Esophagus muscularis mucosa (tissue), 4 donors: Measurements from ENCODE around the gene SEMA5B. TPM values are rescaled to one million over a fixed set of nuclear protein-coding genes. Genes with fewer than 3 reads are reported as not detected.

Experiments
- DNase-seq: peaks from one replicate; pipeline ENCODE4 v3.0.0-alpha.2; 2017; ENCODE audit errors: extremely low spot score
- H3K27ac ChIP-seq, 4 donors: fragments of 200-600 bp; sonication (generic); replicated peaks in 1 of 4; 1 replicate in 3 of 4; 2 replicates in 1 of 4; pipeline ENCODE4 v1.5.1; 2016 to 2019; ENCODE audit warnings: mild to moderate bottlenecking in 1 of 4
- H3K27me3 ChIP-seq, 4 donors: fragments of 200-600 bp; sonication (generic); one replicate each; pipeline versions ENCODE4 v1.5.1 to v1.6.0; 2016 to 2019
- H3K36me3 ChIP-seq, 4 donors: fragments of 200-600 bp; sonication (generic); one replicate each; pipeline ENCODE4 v1.5.1; 2016 to 2019
- H3K4me1 ChIP-seq, 4 donors: fragments of 200-600 bp; sonication (generic); one replicate each; pipeline ENCODE4 v1.5.1; 2016 to 2019
- H3K4me3 ChIP-seq, 4 donors: fragments of 200-600 bp; sonication (generic); 1 replicate in 2 of 4; 2 replicates in 2 of 4; pipeline ENCODE4 v1.5.1; 2016 to 2019; ENCODE audit warnings: mild to moderate bottlenecking in 4 of 4, moderate library complexity in 1 of 4
- H3K9me3 ChIP-seq, 4 donors: fragments of 200-600 bp; sonication (generic); 1 replicate in 3 of 4; 2 replicates in 1 of 4; pipeline ENCODE4 v1.5.1; 2016 to 2019
- CTCF ChIP-seq, 3 experiments: fragments of 200-600 bp in 2 of 3; fragments of 450-650 bp in 1 of 3; sonication (generic) in 2 of 3; IDR thresholded peaks; one replicate each; pipeline ENCODE4 v1.5.1; 2017 to 2019; ENCODE audit warnings: antibody characterized with exemption in 3 of 3, mild to moderate bottlenecking in 2 of 3, moderate library complexity in 1 of 3
- EP300 ChIP-seq: sonication (generic); formaldehyde crosslinking; IDR thresholded peaks from one replicate; pipeline ENCODE4 v1.6.1; 2017; ENCODE audit warnings: antibody characterized with exemption
- POLR2A ChIP-seq: fragments of 450-650 bp; IDR thresholded peaks from one replicate; pipeline ENCODE4 v1.6.1; 2017; ENCODE audit warnings: antibody characterized with exemption, moderate library complexity, mild to moderate bottlenecking, low read depth
- POLR2AphosphoS5 ChIP-seq, 2 donors: sonication (generic); formaldehyde crosslinking; IDR thresholded peaks; one replicate each; pipeline ENCODE4 v1.6.1; 2017; ENCODE audit warnings: antibody characterized with exemption in 2 of 2
- WGBS: methylation state at CpG from one replicate; pipeline ENCODE4 v1.1.5; 2018; 5-methylcytosine and 5-hydroxymethylcytosine counted together
- intact Hi-C: fragments of 100-400 bp; cut with DNase I; formaldehyde crosslinking; loops from one replicate; pipeline ENCODE4 v1.15.1; 2023
- total RNA-seq, 4 donors: library from RNA; depleted of rRNA; stranded (reverse); fragments of >200 nt; gene quantifications; one replicate each; pipeline versions ENCODE4 v1.1.0 to v1.2.1, GENCODE V29; 2016

SEMA5B gene
- total RNA-seq, 4 donors from 2014 or later = under 0.01 to 1.6 (median 0.34) TPM

- H3K36me3 ChIP-seq = no peaks in the 10 kb centered on the region
- WGBS = 71% methylated on average over 16 of the region's 17 CpGs
- TF ChIP-seq POLR2AphosphoS5 (IDR thresholded peaks at IDR 0.05) = no peak
- no peak for TF ChIP-seq POLR2A
Measured at GRCh38 chr3:122893754-122894668, 133.6 kb downstream of the SEMA5B start.

GRCh38 chr3:122893282-122893681 lies 134.3 kb downstream of the SEMA5B start:
- Histone ChIP-seq H3K9me3 (no peaks in the 10 kb centered on the region), H3K4me1 (peaks cover 8 to 29% (median 22%) of the 10 kb centered on the region in 4 donors), H3K36me3 (no peaks in the 10 kb centered on the region), H3K27ac (no peak overlapping the region), H3K4me3 (no peak overlapping the region), H3K27me3 (no peaks in the 10 kb centered on the region)
- intact Hi-C loops = no loop called here
- no peak for TF ChIP-seq POLR2AphosphoS5 (IDR thresholded peaks at IDR 0.05)
- TF ChIP-seq EP300 = no peak
- no peak for DNase-seq
- WGBS = 92% methylated on average over 8 of the region's 8 CpGs

More at GRCh38 chr3:122893754-122894668, 133.6 kb downstream of the SEMA5B start:
- Histone ChIP-seq H3K4me3 (no peak overlapping the region), H3K4me1 (peaks cover 8 to 29% (median 22%) of the 10 kb centered on the region in 4 donors), H3K27me3 (peaks cover 0 to 4% (median 0%) of the 10 kb centered on the region in 4 donors), H3K9me3 (no peaks in the 10 kb centered on the region), H3K27ac (no peak overlapping the region)
- DNase-seq = no peak
- intact Hi-C loops = no loop called here

GRCh38 chr3:122892118-122892960 lies 135.2 kb downstream of the SEMA5B start:
- no peaks in the 10 kb centered on the region for H3K9me3 ChIP-seq
- no peak overlapping the region for H3K27ac ChIP-seq
- TF ChIP-seq POLR2AphosphoS5 (IDR thresholded peaks at IDR 0.05) (no peak), POLR2A (no peak), EP300 (no peak), CTCF (IDR thresholded peaks at IDR 0.05) (no peak)
- no peaks in the 10 kb centered on the region for H3K27me3 ChIP-seq
- H3K4me1 ChIP-seq = peaks cover 8 to 29% (median 22%) of the 10 kb centered on the region in 4 donors
- H3K36me3 ChIP-seq = no peaks in the 10 kb centered on the region
- intact Hi-C loops = no loop called here
- no peak overlapping the region for H3K4me3 ChIP-seq
- 94% methylated on average over 21 of the region's 21 CpGs for WGBS
- DNase-seq = no peak

- Histone ChIP-seq H3K4me1 (peaks cover 8 to 29% (median 22%) of the 10 kb centered on the region in 4 donors), H3K36me3 (peaks cover 0 to 3% (median 0%) of the 10 kb centered on the region in 4 donors), H3K27ac (peak overlapping the region in 2 of 4 donors; percentile 36 to 45), H3K9me3 (no peaks in the 10 kb centered on the region), H3K4me3 (no peak overlapping the region), H3K27me3 (no peaks in the 10 kb centered on the region)
- intact Hi-C loops = no loop called here
- WGBS = 63% methylated on average over 4 of the region's 4 CpGs
- no peak for DNase-seq
- no peak for TF ChIP-seq POLR2A
- TF ChIP-seq EP300 = no peak
- no peak for TF ChIP-seq POLR2AphosphoS5 (IDR thresholded peaks at IDR 0.05)
Measured at GRCh38 chr3:122890720-122891220, 136.8 kb downstream of the SEMA5B start.

GRCh38 chr3:122890077-122890719 lies 137.4 kb downstream of the SEMA5B start:
- Histone ChIP-seq H3K36me3 (peaks cover 0 to 5% (median 0%) of the 10 kb centered on the region in 4 donors), H3K4me3 (no peak overlapping the region), H3K9me3 (no peaks in the 10 kb centered on the region), H3K27me3 (no peaks in the 10 kb centered on the region), H3K4me1 (peaks cover 8 to 29% (median 22%) of the 10 kb centered on the region in 4 donors), H3K27ac (peak overlapping the region in 2 of 4 donors; percentile 36 to 45)
- WGBS = 21% methylated on average over 6 of the region's 6 CpGs
- no peak for TF ChIP-seq POLR2A
- TF ChIP-seq EP300 = no peak
- TF ChIP-seq POLR2AphosphoS5 (IDR thresholded peaks at IDR 0.05) = peak; percentile 12 to 48
- no peak for TF ChIP-seq CTCF (IDR thresholded peaks at IDR 0.05)
- no peak for DNase-seq
- intact Hi-C loops = no loop called here
